IMR-90 (cell line): ENCODE data around the gene C6orf89. TPM values are rescaled to one million over a fixed set of nuclear protein-coding genes. Genes with fewer than 3 reads are reported as not detected.

Experiments used
- ATAC-seq: fragments of 200-7000 bp; cut with Tn5 transposase; 2 replicates; pipeline ENCODE4 v1.9.1; 2020; ENCODE audit warnings: low read depth, mild to moderate bottlenecking, moderate library complexity
- BruUV-seq: library from RNA; stranded (reverse); fragments of 400-500 nt; replicated peaks from 2 replicates; lab custom pipeline; 2021; lab: Mats Ljungman, UMichigan
- CTCF ChIA-PET: fragments of 300-600 bp; formaldehyde crosslinking; extraction: SDS; loops from one replicate; lab custom pipeline; 2021; ENCODE audit warnings: antibody characterized with exemption; lab: Yijun Ruan, JAX
- POLR2A ChIA-PET: fragments of 300-600 bp; sonication (Branson Sonifier 250); formaldehyde crosslinking; loops from one replicate; lab custom pipeline; 2022; ENCODE audit warnings: antibody characterized with exemption; ENCODE audit not compliant: unreplicated experiment; lab: Charles Lee
- DNase-seq: peaks from one replicate; pipeline ENCODE4 v3.0.0; 2013
- H2AFZ ChIP-seq: replicated peaks from 2 replicates; pipeline ENCODE3; 2013; ENCODE audit warnings: low read length, mild to moderate bottlenecking; ENCODE audit not compliant: poor library complexity
- H2AK5ac ChIP-seq: 2 replicates; pipeline ENCODE4 v1.6.1; 2013; ENCODE audit warnings: low read depth, low read length, inconsistent platforms
- H2AK9ac ChIP-seq: replicated peaks from 2 replicates; pipeline ENCODE3; 2013; ENCODE audit warnings: mild to moderate bottlenecking, low read depth, low read length, moderate library complexity; ENCODE audit not compliant: poor library complexity
- H2BK120ac ChIP-seq: 2 replicates; pipeline ENCODE4 v1.6.1; 2013; ENCODE audit warnings: low read depth, low read length, inconsistent platforms
- H2BK15ac ChIP-seq: 3 replicates; pipeline ENCODE4 v1.6.1; 2013; ENCODE audit warnings: low read depth, low read length, inconsistent platforms
- H2BK20ac ChIP-seq: 2 replicates; pipeline ENCODE4 v1.6.1; 2013; ENCODE audit warnings: low read depth, mild to moderate bottlenecking, inconsistent platforms, low read length, moderate library complexity
- H2BK5ac ChIP-seq: 2 replicates; pipeline ENCODE4 v1.6.1; 2013; ENCODE audit warnings: mild to moderate bottlenecking, low read depth, low read length, inconsistent platforms; ENCODE audit not compliant: poor library complexity, severe bottlenecking
- H3K14ac ChIP-seq: replicated peaks from 2 replicates; pipeline ENCODE4 v1.6.1; 2013; ENCODE audit warnings: low read depth, low read length, inconsistent platforms
- H3K18ac ChIP-seq: 2 replicates; pipeline ENCODE4 v1.6.1; 2013; ENCODE audit warnings: low read depth, low read length, control low read depth
- H3K23ac ChIP-seq: 2 replicates; pipeline ENCODE4 v1.6.1; 2013; ENCODE audit warnings: low read depth, low read length, inconsistent platforms
- H3K27ac ChIP-seq: 2 replicates; pipeline ENCODE4 v1.5.1; 2013; ENCODE audit warnings: mild to moderate bottlenecking, control low read depth, low read length; ENCODE audit not compliant: insufficient read depth
- H3K27me3 ChIP-seq: 2 replicates; pipeline ENCODE4 v1.6.1; 2013; ENCODE audit warnings: low read length; ENCODE audit not compliant: control insufficient read depth, insufficient read depth
- H3K36me3 ChIP-seq: 2 replicates; pipeline ENCODE4 v1.6.1; 2013; ENCODE audit warnings: low read length, mixed read lengths; ENCODE audit not compliant: control insufficient read depth, insufficient read depth
- H3K4ac ChIP-seq: 2 replicates; pipeline ENCODE4 v1.6.1; 2013; ENCODE audit warnings: low read depth, low read length, inconsistent platforms
- H3K4me1 ChIP-seq: 2 replicates; pipeline ENCODE4 v1.6.1; 2013; ENCODE audit warnings: low read length, mixed read lengths; ENCODE audit not compliant: control insufficient read depth, insufficient read depth
- H3K4me2 ChIP-seq: 2 replicates; pipeline ENCODE4 v1.6.1; 2013; ENCODE audit warnings: low read depth, mild to moderate bottlenecking, control low read depth, low read length, moderate library complexity
- H3K4me3 ChIP-seq: 2 replicates; pipeline ENCODE4 v1.5.1; 2013; ENCODE audit warnings: low read depth, mild to moderate bottlenecking, control low read depth, low read length, moderate library complexity; ENCODE audit not compliant: insufficient read depth
- H3K56ac ChIP-seq: 2 replicates; pipeline ENCODE4 v1.6.1; 2013; ENCODE audit warnings: low read length, inconsistent platforms; ENCODE audit not compliant: insufficient read depth; ENCODE audit errors: extremely low read depth
- H3K79me1 ChIP-seq, 2 experiments: 2 replicates each; pipeline ENCODE4 v1.6.1; 2013; ENCODE audit warnings: low read length in 2 of 2, inconsistent platforms in 1 of 2, low read depth in 1 of 2
- H3K9ac ChIP-seq: 2 replicates; pipeline ENCODE4 v1.6.1; 2013; ENCODE audit warnings: low read depth, low read length, control low read depth
- H3K9me1 ChIP-seq: 2 replicates; pipeline ENCODE4 v1.6.1; 2013; ENCODE audit warnings: low read length, inconsistent platforms; ENCODE audit not compliant: insufficient read depth
- H3K9me3 ChIP-seq: 2 replicates; pipeline ENCODE4 v1.6.1; 2013; ENCODE audit warnings: low read length; ENCODE audit not compliant: control insufficient read depth, insufficient read depth
- H4K20me1 ChIP-seq: 2 replicates; pipeline ENCODE4 v1.6.1; 2013; ENCODE audit warnings: low read length, inconsistent platforms; ENCODE audit not compliant: insufficient read depth
- H4K5ac ChIP-seq: 2 replicates; pipeline ENCODE4 v1.6.1; 2013; ENCODE audit warnings: mild to moderate bottlenecking, low read depth, low read length, control low read depth
- H4K8ac ChIP-seq, 2 experiments: 2 replicates each; pipeline ENCODE4 v1.6.1; 2013; ENCODE audit warnings: low read depth in 2 of 2, low read length in 2 of 2, control low read depth in 1 of 2, inconsistent platforms in 1 of 2
- H4K91ac ChIP-seq: 2 replicates; pipeline ENCODE4 v1.6.1; 2013; ENCODE audit warnings: low read depth, low read length, inconsistent platforms; ENCODE audit not compliant: insufficient read depth
- BHLHE40 ChIP-seq: fragments of 150-350 bp; IDR thresholded peaks from 2 replicates; pipeline ENCODE4 v1.6.1; 2016; ENCODE audit warnings: mild to moderate bottlenecking, low read depth, low read length
- CEBPB ChIP-seq: IDR thresholded peaks from 2 replicates; pipeline ENCODE4 v1.6.1; 2012; ENCODE audit warnings: low read depth, low read length, improper control_type of control experiment
- CHD1 ChIP-seq: IDR thresholded peaks from 2 replicates; pipeline ENCODE4 v1.6.1; 2012; ENCODE audit warnings: low read depth, low read length, improper control_type of control experiment
- FOS ChIP-seq: fragments of 150-350 bp; IDR thresholded peaks from 2 replicates; pipeline ENCODE4 v1.6.1; 2016; ENCODE audit warnings: low read depth, low read length
- MAFK ChIP-seq: IDR thresholded peaks from 2 replicates; pipeline ENCODE4 v1.6.1; 2012; ENCODE audit warnings: low read depth, low read length, improper control_type of control experiment
- MXI1 ChIP-seq: IDR thresholded peaks from 2 replicates; pipeline ENCODE4 v1.6.1; 2012; ENCODE audit warnings: low read depth, mild to moderate bottlenecking, low read length, moderate library complexity, borderline replicate concordance
- NFE2L2 ChIP-seq: fragments of 150-350 bp; IDR thresholded peaks from 2 replicates; pipeline ENCODE4 v1.6.1; 2016; ENCODE audit warnings: low read depth, mild to moderate bottlenecking, low read length
- POLR2A ChIP-seq: IDR thresholded peaks from 2 replicates; pipeline ENCODE4 v1.6.1; 2012; ENCODE audit warnings: mild to moderate bottlenecking, low read depth, low read length
- RAD21 ChIP-seq: IDR thresholded peaks from 2 replicates; pipeline ENCODE4 v1.6.1; 2012; ENCODE audit warnings: low read length, improper control_type of control experiment
- RCOR1 ChIP-seq: IDR thresholded peaks from 2 replicates; pipeline ENCODE4 v1.6.1; 2012; ENCODE audit warnings: mild to moderate bottlenecking, low read length, improper control_type of control experiment; ENCODE audit not compliant: insufficient replicate concordance
- RFX5 ChIP-seq: IDR thresholded peaks from 2 replicates; pipeline ENCODE4 v1.8.0; 2012; ENCODE audit warnings: low read depth, mild to moderate bottlenecking, low read length, moderate library complexity
- SMC3 ChIP-seq: fragments of 150-350 bp; IDR thresholded peaks from 2 replicates; pipeline ENCODE4 v1.6.1; 2016; ENCODE audit warnings: low read depth, mild to moderate bottlenecking, antibody characterized with exemption, low read length, moderate library complexity
- WGBS, 2 experiments: methylation state at CpG; one replicate each; pipeline versions ENCODE4 v1.1.5 to v1.1.7; 2013; ENCODE audit warnings: missing lambda C conversion rate in 2 of 2; ENCODE audit not compliant: insufficient read length in 1 of 2; ENCODE audit errors: extremely low coverage in 2 of 2; 5-methylcytosine and 5-hydroxymethylcytosine counted together
- dilution Hi-C: fragments of 300-500 bp; cut with HindIII; formaldehyde crosslinking; loops from one replicate; pipeline ENCODE4 v1.14.3; 2018; ENCODE audit warnings: low sequenced_read_pairs; ENCODE audit not compliant: unreplicated experiment
- in situ Hi-C: fragments of 300-500 bp; cut with MboI; formaldehyde crosslinking; loops from 3 replicates; pipeline ENCODE4 v1.14.3; 2019; ENCODE audit warnings: low sequenced_read_pairs, inconsistent platforms, mixed read lengths
- intact Hi-C: fragments of 100-400 bp; cut with micrococcal nuclease; formaldehyde crosslinking; loops from 2 replicates; pipeline ENCODE4 v1.10.0; 2022
- polyA plus RNA-seq, 3 experiments: library from polyadenylated mRNA; depleted of rRNA; stranded (reverse); fragments of >200 nt; gene quantifications; 2 replicates each; pipeline ENCODE4 v1.2.3, GENCODE V29; 2012; ENCODE audit warnings: low replicate concordance in 1 of 3
- total RNA-seq: library from RNA; depleted of rRNA; stranded (reverse); fragments of >200 nt; gene quantifications from 2 replicates; pipeline ENCODE4 v1.2.3, GENCODE V29; 2012
- TF ChIP-seq, protein P1 (sequence below): fragments of 150-350 bp; IDR thresholded peaks from 2 replicates; pipeline ENCODE4 v1.6.1; 2017; ENCODE audit warnings: mild to moderate bottlenecking, antibody characterized with exemption, low read length, low read depth
- TF ChIP-seq, protein P2 (sequence below): conservative IDR thresholded peaks from 2 replicates; pipeline ENCODE4 v1.5.1; 2012; ENCODE audit warnings: mild to moderate bottlenecking, low read depth, low read length, improper control_type of control experiment
- TF ChIP-seq, protein P3 (sequence below): fragments of 150-350 bp; IDR thresholded peaks from 2 replicates; pipeline ENCODE4 v1.6.1; 2016; ENCODE audit warnings: low read depth, mild to moderate bottlenecking, low read length, moderate library complexity, borderline replicate concordance

C6orf89 gene
- total and polyA plus RNA-seq, 2 of the 4 experiments (the other 2 are of a cell fraction): 30.8 to 52.3 TPM

DNA sequence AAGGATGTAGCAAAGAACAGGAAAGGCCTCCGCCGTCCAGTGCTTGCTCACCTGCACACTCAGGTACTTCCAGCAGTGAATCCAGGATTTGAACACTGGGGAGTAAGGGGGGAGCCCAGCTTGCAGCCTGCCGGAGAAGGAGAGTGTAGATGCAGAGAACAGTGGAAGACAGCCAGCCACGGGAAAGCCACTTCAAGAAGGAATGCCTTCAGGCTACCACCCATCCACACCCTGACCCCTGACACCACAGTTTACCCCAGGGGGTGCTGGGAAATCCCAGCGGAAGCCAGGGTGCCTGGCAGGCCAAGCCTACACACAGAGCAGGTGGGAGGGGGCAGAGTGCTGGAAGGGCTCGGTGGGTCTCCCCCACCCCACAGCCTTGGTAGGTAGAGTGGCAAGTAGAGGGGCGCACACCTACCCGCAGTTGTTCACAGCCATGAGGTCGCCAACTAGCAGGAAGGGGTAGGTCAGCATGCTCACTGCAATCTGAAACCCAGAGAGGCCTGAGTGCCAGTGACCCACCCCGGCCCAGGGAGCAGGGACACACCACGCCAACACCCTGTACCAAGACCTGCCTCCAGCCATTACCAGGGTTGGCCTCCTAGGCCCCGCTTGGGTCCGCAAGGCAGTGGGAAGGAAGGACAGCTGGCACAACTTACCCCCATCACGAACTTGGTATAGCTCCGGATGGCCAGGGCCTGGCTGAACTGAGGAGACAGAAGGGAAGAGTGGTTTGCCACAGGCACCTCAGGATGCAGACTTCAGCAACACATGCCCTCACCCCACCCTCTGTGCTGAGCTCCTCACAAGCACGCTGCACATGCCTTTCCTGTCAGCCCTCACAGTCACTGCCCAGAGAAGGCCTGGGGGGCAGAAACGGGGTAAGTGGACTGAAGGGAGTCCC is 84.5 kb downstream of the C6orf89 start:
- no peak overlapping the region for H3K4me3 ChIP-seq
- no peak overlapping the region for H2BK120ac ChIP-seq
- no peak overlapping the region for H3K18ac ChIP-seq
- intact Hi-C loops: no loop called here
- 100% methylated on average over 2 of the region's 17 CpGs; no CpG with 5 or more reads in 1 of the 2 experiments for WGBS, 2 experiments
- TF ChIP-seq, protein P1, sequence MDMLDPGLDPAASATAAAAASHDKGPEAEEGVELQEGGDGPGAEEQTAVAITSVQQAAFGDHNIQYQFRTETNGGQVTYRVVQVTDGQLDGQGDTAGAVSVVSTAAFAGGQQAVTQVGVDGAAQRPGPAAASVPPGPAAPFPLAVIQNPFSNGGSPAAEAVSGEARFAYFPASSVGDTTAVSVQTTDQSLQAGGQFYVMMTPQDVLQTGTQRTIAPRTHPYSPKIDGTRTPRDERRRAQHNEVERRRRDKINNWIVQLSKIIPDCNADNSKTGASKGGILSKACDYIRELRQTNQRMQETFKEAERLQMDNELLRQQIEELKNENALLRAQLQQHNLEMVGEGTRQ: no peak
- TF ChIP-seq SMC3 (no peak), MAFK (no peak), CEBPB (no peak), CHD1 (no peak), POLR2A (no peak), FOS (no peak), RAD21 (no peak), MXI1 (no peak), RFX5 (no peak), BHLHE40 (no peak), NFE2L2 (no peak), RCOR1 (no peak)
- TF ChIP-seq, protein P2, sequence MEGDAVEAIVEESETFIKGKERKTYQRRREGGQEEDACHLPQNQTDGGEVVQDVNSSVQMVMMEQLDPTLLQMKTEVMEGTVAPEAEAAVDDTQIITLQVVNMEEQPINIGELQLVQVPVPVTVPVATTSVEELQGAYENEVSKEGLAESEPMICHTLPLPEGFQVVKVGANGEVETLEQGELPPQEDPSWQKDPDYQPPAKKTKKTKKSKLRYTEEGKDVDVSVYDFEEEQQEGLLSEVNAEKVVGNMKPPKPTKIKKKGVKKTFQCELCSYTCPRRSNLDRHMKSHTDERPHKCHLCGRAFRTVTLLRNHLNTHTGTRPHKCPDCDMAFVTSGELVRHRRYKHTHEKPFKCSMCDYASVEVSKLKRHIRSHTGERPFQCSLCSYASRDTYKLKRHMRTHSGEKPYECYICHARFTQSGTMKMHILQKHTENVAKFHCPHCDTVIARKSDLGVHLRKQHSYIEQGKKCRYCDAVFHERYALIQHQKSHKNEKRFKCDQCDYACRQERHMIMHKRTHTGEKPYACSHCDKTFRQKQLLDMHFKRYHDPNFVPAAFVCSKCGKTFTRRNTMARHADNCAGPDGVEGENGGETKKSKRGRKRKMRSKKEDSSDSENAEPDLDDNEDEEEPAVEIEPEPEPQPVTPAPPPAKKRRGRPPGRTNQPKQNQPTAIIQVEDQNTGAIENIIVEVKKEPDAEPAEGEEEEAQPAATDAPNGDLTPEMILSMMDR: no peak
- TF ChIP-seq, protein P3, sequence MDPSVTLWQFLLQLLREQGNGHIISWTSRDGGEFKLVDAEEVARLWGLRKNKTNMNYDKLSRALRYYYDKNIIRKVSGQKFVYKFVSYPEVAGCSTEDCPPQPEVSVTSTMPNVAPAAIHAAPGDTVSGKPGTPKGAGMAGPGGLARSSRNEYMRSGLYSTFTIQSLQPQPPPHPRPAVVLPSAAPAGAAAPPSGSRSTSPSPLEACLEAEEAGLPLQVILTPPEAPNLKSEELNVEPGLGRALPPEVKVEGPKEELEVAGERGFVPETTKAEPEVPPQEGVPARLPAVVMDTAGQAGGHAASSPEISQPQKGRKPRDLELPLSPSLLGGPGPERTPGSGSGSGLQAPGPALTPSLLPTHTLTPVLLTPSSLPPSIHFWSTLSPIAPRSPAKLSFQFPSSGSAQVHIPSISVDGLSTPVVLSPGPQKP: no peak
- CTCF ChIA-PET: interaction anchor here (1.1 kb wide), 1 partner anchor 9 kb away, joined by 3 read pairs; no protein-coding TSS in a partner anchor
- no peak overlapping the region for H3K9ac ChIP-seq
- DNase-seq: no peak
- no peak overlapping the region for H2AK9ac ChIP-seq
- no peak overlapping the region for H2BK20ac ChIP-seq
- peak overlapping the region; percentile 15 for H2BK5ac ChIP-seq
- ATAC-seq: no peak
- H4K20me1 ChIP-seq: peaks cover 27% of the 10 kb centered on the region
- no peak overlapping the region for H3K4ac ChIP-seq
- no peak overlapping the region for H3K23ac ChIP-seq
- POLR2A ChIA-PET: no interaction called here
- no peak overlapping the region for H3K56ac ChIP-seq
- peaks cover 81% of the 10 kb centered on the region for H3K36me3 ChIP-seq
- H4K5ac ChIP-seq: no peak overlapping the region
- no peaks in the 10 kb centered on the region for H3K27me3 ChIP-seq
- no peaks in the 10 kb centered on the region for H3K9me3 ChIP-seq
- H4K8ac ChIP-seq: no peak overlapping the region
- dilution Hi-C loops: no loop called here
- no peak overlapping the region for H4K91ac ChIP-seq
- H3K79me1 ChIP-seq: peaks cover 34 to 37% of the 10 kb centered on the region in 2 experiments
- H3K27ac ChIP-seq: peak overlapping the region; percentile 46
- in situ Hi-C loops: no loop called here
- H2AK5ac ChIP-seq: no peak overlapping the region
- H3K4me1 ChIP-seq: no peaks in the 10 kb centered on the region
- BruUV-seq: no TSS peak
- no peak overlapping the region for H3K4me2 ChIP-seq
- no peak overlapping the region for H2BK15ac ChIP-seq
- H2AFZ ChIP-seq: no peak overlapping the region
- no peak overlapping the region for H3K14ac ChIP-seq
- H3K9me1 ChIP-seq: no peaks in the 10 kb centered on the region
